Stimulated activated CD4-positive, alpha-beta T cell treated with anti-CD3 and anti-CD28 coated beads, Interleukin-12 subunit alpha, Interleukin-12 subunit beta, amount 100 ng/mL, for 24 hours (primary cell): ENCODE measurements around the gene YES1.
"Not testable (repeated sequence)": the region's sequence is repeated elsewhere in the genome, so short reads cannot be mapped to it uniquely, and the experiment has no call there.

ENCODE experiments used
- DNase-seq, 2 experiments: peaks; one replicate each; pipeline ENCODE4 v3.0.0-alpha.2; 2020; ENCODE audit warnings: low read depth in 2 of 2

YES1 gene

GRCh38 chr18:824179-824578 is 12.1 kb upstream of the YES1 start:
- DNase-seq, result no peak

GRCh38 chr18:820591-821165 is 8.6 kb upstream of the YES1 start:
- DNase-seq, result no peak

GRCh38 chr18:816869-817268 is 4.8 kb upstream of the YES1 start:
- DNase-seq, result no peak

- no peak for DNase-seq
Measured at GRCh38 chr18:816088-816653, 4.1 kb upstream of the YES1 start.

GRCh38 chr18:815353-815752 is 3.3 kb upstream of the YES1 start:
- no peak for DNase-seq

- no peak for DNase-seq
Measured at GRCh38 chr18:814300-815084, 2.5 kb upstream of the YES1 start.

GRCh38 chr18:813172-814071 is 1.4 kb upstream of the YES1 start:
- peak in 1 of 2 experiments; percentile 41 for DNase-seq

GRCh38 chr18:812376-813171 is 532 bp upstream of the YES1 start:
- DNase-seq, result peak; percentile 50 to 59

GRCh38 chr18:811182-811891 is 705 bp downstream of the YES1 start:
- DNase-seq, result no peak

GRCh38 chr18:809985-810642 is 1.9 kb downstream of the YES1 start:
- DNase-seq, result no peak

- not testable (repeated sequence) for DNase-seq
Measured at GRCh38 chr18:809228-809627, 2.8 kb downstream of the YES1 start.

GRCh38 chr18:808502-808901 is 3.5 kb downstream of the YES1 start:
- DNase-seq, result no peak

GRCh38 chr18:808086-808485 is 4.0 kb downstream of the YES1 start:
- DNase-seq, result no peak

GRCh38 chr18:805755-806110 is 6.3 kb downstream of the YES1 start:
- no peak for DNase-seq

GRCh38 chr18:805008-805754 is 6.9 kb downstream of the YES1 start:
- no peak for DNase-seq

- DNase-seq, result no peak
Measured at GRCh38 chr18:801137-801536, 10.9 kb downstream of the YES1 start.

- DNase-seq, result no peak
Measured at GRCh38 chr18:799943-800342, 12.1 kb downstream of the YES1 start.

- DNase-seq, result not testable (repeated sequence)
Measured at GRCh38 chr18:795383-795782, 16.7 kb downstream of the YES1 start.

- DNase-seq, result no peak
Measured at GRCh38 chr18:789397-789796, 22.6 kb downstream of the YES1 start.

GRCh38 chr18:785242-785641 is 26.8 kb downstream of the YES1 start:
- DNase-seq, result no peak
